WERI-Rb-1 (cell line): ENCODE data around the gene CTXN1.

Experiments used
- DNase-seq: peaks from one replicate; pipeline ENCODE4 v3.0.0-alpha.2; 2020
- H3K27ac ChIP-seq: fragments of 250-450 bp; sonication (Bioruptor Pico); 2 replicates; pipeline ENCODE4 v1.5.1; 2020; ENCODE audit warnings: mild to moderate bottlenecking, moderate library complexity
- H3K27me3 ChIP-seq: fragments of 250-450 bp; sonication (Bioruptor Pico); 2 replicates; pipeline ENCODE4 v1.5.1; 2021; ENCODE audit warnings: mild to moderate bottlenecking, low read depth, moderate library complexity; ENCODE audit not compliant: insufficient read depth, severe bottlenecking
- H3K36me3 ChIP-seq: fragments of 250-450 bp; sonication (Bioruptor Pico); 2 replicates; pipeline ENCODE4 v1.5.1; 2020; ENCODE audit warnings: mild to moderate bottlenecking, moderate library complexity
- H3K4me3 ChIP-seq: 2 replicates; pipeline ENCODE4 v1.5.1; 2011; ENCODE audit warnings: low read depth, mild to moderate bottlenecking, control low read depth, low read length
- H3K9me3 ChIP-seq: fragments of 250-450 bp; sonication (Bioruptor Pico); 2 replicates; pipeline ENCODE4 v1.5.1; 2021; ENCODE audit warnings: mild to moderate bottlenecking, moderate library complexity; ENCODE audit not compliant: severe bottlenecking
- TF ChIP-seq, protein P1 (sequence below): IDR thresholded peaks from 2 replicates; pipeline ENCODE4 v1.5.1; 2011; ENCODE audit warnings: low read depth, mild to moderate bottlenecking, control low read depth, inconsistent platforms, low read length

The CTXN1 gene

GRCh38 chr19:7942981-7943443 is 17.1 kb upstream of the CTXN1 start:
- no peak for DNase-seq
- TF ChIP-seq, protein P1, sequence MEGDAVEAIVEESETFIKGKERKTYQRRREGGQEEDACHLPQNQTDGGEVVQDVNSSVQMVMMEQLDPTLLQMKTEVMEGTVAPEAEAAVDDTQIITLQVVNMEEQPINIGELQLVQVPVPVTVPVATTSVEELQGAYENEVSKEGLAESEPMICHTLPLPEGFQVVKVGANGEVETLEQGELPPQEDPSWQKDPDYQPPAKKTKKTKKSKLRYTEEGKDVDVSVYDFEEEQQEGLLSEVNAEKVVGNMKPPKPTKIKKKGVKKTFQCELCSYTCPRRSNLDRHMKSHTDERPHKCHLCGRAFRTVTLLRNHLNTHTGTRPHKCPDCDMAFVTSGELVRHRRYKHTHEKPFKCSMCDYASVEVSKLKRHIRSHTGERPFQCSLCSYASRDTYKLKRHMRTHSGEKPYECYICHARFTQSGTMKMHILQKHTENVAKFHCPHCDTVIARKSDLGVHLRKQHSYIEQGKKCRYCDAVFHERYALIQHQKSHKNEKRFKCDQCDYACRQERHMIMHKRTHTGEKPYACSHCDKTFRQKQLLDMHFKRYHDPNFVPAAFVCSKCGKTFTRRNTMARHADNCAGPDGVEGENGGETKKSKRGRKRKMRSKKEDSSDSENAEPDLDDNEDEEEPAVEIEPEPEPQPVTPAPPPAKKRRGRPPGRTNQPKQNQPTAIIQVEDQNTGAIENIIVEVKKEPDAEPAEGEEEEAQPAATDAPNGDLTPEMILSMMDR, result no peak
- peak overlapping the region; percentile 93 for H3K4me3 ChIP-seq
- H3K27me3 ChIP-seq, result no peaks in the 10 kb centered on the region
- H3K9me3 ChIP-seq, result no peaks in the 10 kb centered on the region
- H3K36me3 ChIP-seq, result peaks cover 38% of the 10 kb centered on the region
- peak overlapping the region; percentile 96 for H3K27ac ChIP-seq

GRCh38 chr19:7941895-7942596 is 16.1 kb upstream of the CTXN1 start:
- DNase-seq, result no peak
- Histone ChIP-seq H3K27ac (no peak overlapping the region), H3K36me3 (peaks cover 48% of the 10 kb centered on the region), H3K9me3 (no peaks in the 10 kb centered on the region), H3K27me3 (no peaks in the 10 kb centered on the region), H3K4me3 (no peak overlapping the region)
- TF ChIP-seq, protein P1, result no peak

GRCh38 chr19:7940841-7941240 is 14.9 kb upstream of the CTXN1 start:
- H3K27ac ChIP-seq, result no peak overlapping the region
- no peaks in the 10 kb centered on the region for H3K9me3 ChIP-seq
- no peaks in the 10 kb centered on the region for H3K27me3 ChIP-seq
- DNase-seq, result no peak
- no peak overlapping the region for H3K4me3 ChIP-seq
- TF ChIP-seq, protein P1, result no peak
- H3K36me3 ChIP-seq, result peaks cover 60% of the 10 kb centered on the region

GRCh38 chr19:7934766-7935165 is 8.8 kb upstream of the CTXN1 start:
- H3K9me3 ChIP-seq, result no peaks in the 10 kb centered on the region
- DNase-seq, result no peak
- no peak overlapping the region for H3K27ac ChIP-seq
- TF ChIP-seq, protein P1, result no peak
- H3K27me3 ChIP-seq, result no peaks in the 10 kb centered on the region
- H3K36me3 ChIP-seq, result peaks cover 82% of the 10 kb centered on the region
- H3K4me3 ChIP-seq, result no peak overlapping the region

GRCh38 chr19:7933828-7934725 is 8.1 kb upstream of the CTXN1 start:
- TF ChIP-seq, protein P1, result no peak
- Histone ChIP-seq H3K4me3 (no peak overlapping the region), H3K27ac (no peak overlapping the region), H3K27me3 (no peaks in the 10 kb centered on the region), H3K36me3 (peaks cover 79% of the 10 kb centered on the region), H3K9me3 (no peaks in the 10 kb centered on the region)
- no peak for DNase-seq
